Lung (tissue), 12 donors: Measurements from ENCODE around the gene NR5A1. TPM values are rescaled to one million over a fixed set of nuclear protein-coding genes. Genes with fewer than 3 reads are reported as not detected.

ENCODE experiments used
- ATAC-seq: fragments of 200-7000 bp; cut with Tn5 transposase; one replicate; pipeline ENCODE4 v1.9.1; 2020; ENCODE audit warnings: moderate number of reproducible peaks; ENCODE audit not compliant: insufficient read depth, low FRiP score
- DNase-seq, 3 donors: peaks; one replicate each; pipeline ENCODE4 v3.0.0-alpha.2; 2013 to 2017
- H3K27ac ChIP-seq, 2 donors: one replicate each; pipeline ENCODE4 v1.5.1; 2013; ENCODE audit warnings: mild to moderate bottlenecking in 2 of 2, moderate library complexity in 2 of 2, control low read depth in 1 of 2, inconsistent platforms in 1 of 2, low read depth in 1 of 2, low read length in 1 of 2
- H3K27me3 ChIP-seq, 3 donors: one replicate each; pipeline ENCODE4 v1.5.1; 2013; ENCODE audit warnings: low read length in 2 of 3; ENCODE audit not compliant: control insufficient read depth in 3 of 3, insufficient read depth in 3 of 3
- H3K36me3 ChIP-seq, 4 donors: one replicate each; pipeline ENCODE4 v1.5.1; 2013; ENCODE audit warnings: low read length in 4 of 4, mild to moderate bottlenecking in 1 of 4, moderate library complexity in 1 of 4; ENCODE audit not compliant: control insufficient read depth in 4 of 4, insufficient read depth in 4 of 4
- H3K4me1 ChIP-seq, 5 donors: one replicate each; pipeline ENCODE4 v1.5.1; 2013; ENCODE audit warnings: low read length in 5 of 5, mild to moderate bottlenecking in 2 of 5, moderate library complexity in 1 of 5; ENCODE audit not compliant: control insufficient read depth in 5 of 5, insufficient read depth in 5 of 5
- H3K4me3 ChIP-seq: one replicate; pipeline ENCODE4 v1.5.1; 2013; ENCODE audit warnings: mild to moderate bottlenecking, control low read depth, moderate library complexity
- H3K9ac ChIP-seq, 2 donors: one replicate each; pipeline ENCODE4 v1.5.1; 2013; ENCODE audit warnings: low read length in 2 of 2, control low read depth in 1 of 2; ENCODE audit not compliant: insufficient read depth in 1 of 2
- H3K9me3 ChIP-seq, 4 donors: one replicate each; pipeline ENCODE4 v1.5.1; 2013; ENCODE audit warnings: low read length in 3 of 4, mild to moderate bottlenecking in 1 of 4, moderate library complexity in 1 of 4; ENCODE audit not compliant: control insufficient read depth in 4 of 4, insufficient read depth in 3 of 4
- WGBS, 2 donors: extraction: QIAGEN DNeasy Blood & Tissue Kit; methylation state at CpG; one replicate each; pipeline ENCODE4 v1.1.7; 2013; 5-methylcytosine and 5-hydroxymethylcytosine counted together
- polyA plus RNA-seq, 2 donors: library from polyadenylated mRNA; stranded (reverse); fragments of 200-250 nt; gene quantifications; one replicate each; pipeline ENCODE4 v1.2.1, GENCODE V29; 2013
- total RNA-seq, 2 donors: library from RNA; depleted of rRNA in 1 of 2; stranded (reverse); fragments of >200 nt in 1 of 2; gene quantifications; one replicate each; pipeline ENCODE4 v1.2.1, GENCODE V29; 2014 to 2021
- TF ChIP-seq, protein P1 (sequence below): IDR thresholded peaks from 2 replicates; pipeline ENCODE4 v1.5.1; 2012; ENCODE audit warnings: mild to moderate bottlenecking; ENCODE audit errors: control extremely low read depth, extremely low read depth
- donor health status: control.
- donor health status: control.
- donor health status: Bipolar disorder and iron deficiency.
- donor health status: healthy.
- donor health status: DM: yes; HTN: yes; CAD: no.

The NR5A1 gene
- total and polyA plus RNA-seq, 4 donors, result 0.02 to 0.37 (median 0.09) TPM; not detected in 1

DNA sequence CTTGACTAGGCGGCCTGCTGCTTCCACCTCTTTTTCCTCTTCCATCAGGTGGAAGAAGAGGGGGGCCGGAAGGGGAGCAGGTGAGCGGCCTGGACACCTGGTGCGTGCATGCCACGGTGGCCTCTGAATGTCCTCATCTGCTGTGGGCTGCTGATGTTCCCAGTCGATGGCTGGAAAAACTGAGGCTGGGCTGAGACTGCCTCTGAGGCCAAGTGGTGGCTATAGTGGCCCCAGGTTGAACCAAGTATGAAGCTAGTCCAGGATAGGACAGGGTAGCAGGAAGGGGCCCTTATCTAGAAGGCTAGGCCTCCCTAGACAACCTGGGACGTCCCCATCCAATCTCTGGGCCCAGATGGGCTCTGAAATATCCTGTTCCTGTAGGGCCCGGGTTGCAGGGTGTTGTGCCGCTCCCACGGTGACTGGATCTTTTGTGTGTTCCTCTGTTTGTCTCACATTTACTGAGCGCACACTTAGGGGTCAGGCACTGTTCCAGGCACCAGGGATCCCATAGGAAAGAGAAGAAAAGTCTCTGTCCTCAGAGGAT is 753 bp upstream of the NR5A1 start:
- ATAC-seq (no peak), DNase-seq (no peak)
- H3K9me3 ChIP-seq, result peaks cover 0 to 7% (median 0%) of the 10 kb centered on the region in 4 donors
- TF ChIP-seq, protein P1, sequence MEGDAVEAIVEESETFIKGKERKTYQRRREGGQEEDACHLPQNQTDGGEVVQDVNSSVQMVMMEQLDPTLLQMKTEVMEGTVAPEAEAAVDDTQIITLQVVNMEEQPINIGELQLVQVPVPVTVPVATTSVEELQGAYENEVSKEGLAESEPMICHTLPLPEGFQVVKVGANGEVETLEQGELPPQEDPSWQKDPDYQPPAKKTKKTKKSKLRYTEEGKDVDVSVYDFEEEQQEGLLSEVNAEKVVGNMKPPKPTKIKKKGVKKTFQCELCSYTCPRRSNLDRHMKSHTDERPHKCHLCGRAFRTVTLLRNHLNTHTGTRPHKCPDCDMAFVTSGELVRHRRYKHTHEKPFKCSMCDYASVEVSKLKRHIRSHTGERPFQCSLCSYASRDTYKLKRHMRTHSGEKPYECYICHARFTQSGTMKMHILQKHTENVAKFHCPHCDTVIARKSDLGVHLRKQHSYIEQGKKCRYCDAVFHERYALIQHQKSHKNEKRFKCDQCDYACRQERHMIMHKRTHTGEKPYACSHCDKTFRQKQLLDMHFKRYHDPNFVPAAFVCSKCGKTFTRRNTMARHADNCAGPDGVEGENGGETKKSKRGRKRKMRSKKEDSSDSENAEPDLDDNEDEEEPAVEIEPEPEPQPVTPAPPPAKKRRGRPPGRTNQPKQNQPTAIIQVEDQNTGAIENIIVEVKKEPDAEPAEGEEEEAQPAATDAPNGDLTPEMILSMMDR, result no peak
- H3K9ac ChIP-seq, result no peak overlapping the region
- no peak overlapping the region for H3K4me3 ChIP-seq
- no peaks in the 10 kb centered on the region for H3K36me3 ChIP-seq
- 80 to 85% methylated on average over 11 of the region's 11 CpGs for WGBS, 2 donors
- peaks cover 10 to 25% (median 16%) of the 10 kb centered on the region in 3 donors for H3K27me3 ChIP-seq
- peaks cover 0 to 26% (median 8%) of the 10 kb centered on the region in 5 donors for H3K4me1 ChIP-seq
- H3K27ac ChIP-seq, result no peak overlapping the region

GRCh38 chr9:124506433-124506832 is 766 bp downstream of the NR5A1 start:
- DNase-seq, result no peak
- TF ChIP-seq, protein P1, result no peak
- WGBS, 2 donors, result 92 to 97% methylated on average over 8 of the region's 8 CpGs
- Histone ChIP-seq H3K9ac (no peak overlapping the region), H3K27me3 (peaks cover 15 to 40% (median 28%) of the 10 kb centered on the region in 3 donors), H3K27ac (no peak overlapping the region), H3K9me3 (peaks cover 0 to 8% (median 0%) of the 10 kb centered on the region in 4 donors), H3K36me3 (no peaks in the 10 kb centered on the region), H3K4me3 (no peak overlapping the region), H3K4me1 (peaks cover 0 to 13% (median 0%) of the 10 kb centered on the region in 5 donors)
- no peak for ATAC-seq

- no peak for DNase-seq
These were observed 1.3 kb downstream of the NR5A1 start for GRCh38 chr9:124505901-124506346.

More at GRCh38 chr9:124505901-124506346, 1.3 kb downstream of the NR5A1 start:
- Histone ChIP-seq H3K36me3 (no peaks in the 10 kb centered on the region), H3K9me3 (peaks cover 0 to 8% (median 0%) of the 10 kb centered on the region in 4 donors), H3K27ac (no peak overlapping the region), H3K27me3 (peaks cover 15 to 44% (median 32%) of the 10 kb centered on the region in 3 donors), H3K4me1 (peaks cover 0 to 12% (median 0%) of the 10 kb centered on the region in 5 donors), H3K9ac (no peak overlapping the region), H3K4me3 (no peak overlapping the region)
- ATAC-seq, result no peak
- TF ChIP-seq, protein P1, result no peak
- 91 to 93% methylated on average over 19 of the region's 19 CpGs for WGBS, 2 donors
